GM21381 (cell line): ENCODE data around the gene PTGES2.
"Not testable (repeated sequence)": the region's sequence is repeated elsewhere in the genome, so short reads cannot be mapped to it uniquely, and the experiment has no call there.

Source experiments
- ATAC-seq: cut with Tn5 transposase; IDR thresholded peaks from one replicate; pipeline ENCODE4 v1.9.1; 2021; ENCODE audit warnings: mild to moderate bottlenecking, moderate library complexity; ENCODE audit not compliant: unreplicated experiment

PTGES2 gene

GRCh38 chr9:128120741-128121465 lies 6.6 kb downstream of the PTGES2 start:
- no peak for ATAC-seq

GRCh38 chr9:128120061-128120740 lies 7.3 kb downstream of the PTGES2 start:
- ATAC-seq = no peak

GRCh38 chr9:128118971-128119665 lies 8.4 kb downstream of the PTGES2 start:
- no peak for ATAC-seq

- ATAC-seq = no peak
These were observed 9.1 kb downstream of the PTGES2 start for GRCh38 chr9:128118472-128118857.

- ATAC-seq = peak; percentile 50
These were observed 9.7 kb downstream of the PTGES2 start for GRCh38 chr9:128117613-128118471.

GRCh38 chr9:128116104-128117083 lies 11.1 kb downstream of the PTGES2 start:
- ATAC-seq = no peak

GRCh38 chr9:128115187-128116103 lies 12.1 kb downstream of the PTGES2 start:
- ATAC-seq = no peak

- no peak for ATAC-seq
These were observed 13.0 kb downstream of the PTGES2 start for GRCh38 chr9:128114326-128115186.

- no peak for ATAC-seq
These were observed 13.8 kb downstream of the PTGES2 start for GRCh38 chr9:128113526-128114325.

GRCh38 chr9:128111726-128112125 lies 15.8 kb downstream of the PTGES2 start:
- not testable (repeated sequence) for ATAC-seq

GRCh38 chr9:128109050-128109709 lies 18.3 kb downstream of the PTGES2 start:
- no peak for ATAC-seq

- no peak for ATAC-seq
These were observed 19.1 kb downstream of the PTGES2 start for GRCh38 chr9:128108269-128109049.

GRCh38 chr9:128107468-128108268 lies 19.9 kb downstream of the PTGES2 start:
- no peak for ATAC-seq

GRCh38 chr9:128106940-128107467 lies 20.5 kb downstream of the PTGES2 start:
- no peak for ATAC-seq
